PC-3 (cell line): ENCODE measurements around the gene RNF19B.

Source experiments
- CTCF ChIP-seq: fragments of 300-600 bp; sonication (generic); conservative IDR thresholded peaks from 2 replicates; pipeline ENCODE4 v1.5.1; 2017; ENCODE audit warnings: antibody characterized with exemption, low read depth, mild to moderate bottlenecking, low read length
- EZH2 ChIP-seq: fragments of 300-600 bp; sonication (generic); IDR thresholded peaks from one replicate; pipeline ENCODE4 v1.6.1; 2017; ENCODE audit warnings: antibody characterized with exemption, mild to moderate bottlenecking, low read length; ENCODE audit not compliant: unreplicated experiment
- EZH2phosphoT487 ChIP-seq: fragments of 300-600 bp; sonication (generic); IDR thresholded peaks from 2 replicates; pipeline ENCODE4 v1.6.1; 2018; ENCODE audit warnings: mild to moderate bottlenecking, antibody characterized with exemption, low read length, borderline replicate concordance

DNA sequence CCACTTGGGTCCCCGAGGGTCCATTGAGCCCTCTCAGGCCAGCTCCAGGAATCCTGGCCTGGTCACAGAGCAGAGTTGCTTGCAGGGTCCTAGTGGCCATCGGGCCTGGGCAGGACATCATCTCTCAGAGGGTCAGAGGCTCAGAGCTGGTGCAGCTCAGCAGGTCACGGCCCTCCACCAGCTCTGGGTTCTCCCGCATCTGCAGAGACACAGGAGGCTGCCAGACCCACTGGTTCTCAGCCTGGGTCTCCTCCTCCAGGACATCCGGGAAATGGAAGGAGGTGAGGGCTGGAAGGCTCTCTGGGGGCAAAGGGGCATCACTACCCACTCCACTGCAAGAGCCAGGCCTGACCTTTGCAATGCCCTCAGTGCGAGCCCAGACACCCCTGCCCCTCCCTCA is 69.9 kb downstream of the RNF19B start:
- no peak for TF ChIP-seq CTCF
- no peak for TF ChIP-seq EZH2
- TF ChIP-seq EZH2phosphoT487 = no peak
